ENCODE measurements around the gene CTDP1.

DNA sequence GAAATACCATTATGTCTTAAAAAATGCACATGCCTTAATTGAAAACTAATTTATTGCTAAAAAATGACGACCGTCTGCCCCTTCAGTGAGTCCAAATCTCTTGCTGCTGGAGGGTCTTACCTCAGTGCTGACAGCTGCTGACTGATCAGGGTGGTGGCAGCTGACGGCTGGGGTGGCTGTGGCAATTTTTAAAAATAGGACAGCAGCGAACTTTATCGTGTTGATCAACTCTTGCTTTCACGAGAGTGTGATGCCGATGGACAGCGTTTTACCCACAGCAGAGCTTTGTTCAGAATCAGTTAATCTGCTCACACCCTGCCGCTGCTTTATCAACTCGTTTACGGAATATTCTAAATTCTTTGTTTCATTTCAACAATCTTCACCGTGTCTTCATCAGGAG lies 21.2 kb upstream of the CTDP1 start:
- TF ChIP-seq POLR2AphosphoS5 (IDR thresholded peaks at IDR 0.05; ENCODE audit: borderline replicate concordance, low read depth, low read length) (no peak), EZH2 (IDR thresholded peaks at IDR 0.05) (no peak), FOXP2 (optimal IDR thresholded peaks at IDR 0.05; ENCODE audit: control extremely low read depth, extremely low read length, insufficient read depth) (no peak)
